Measurements from ENCODE around the gene NBPF1. TPM values are rescaled to one million over a fixed set of nuclear protein-coding genes. Genes with fewer than 3 reads are reported as not detected.

NBPF1 gene
- total RNA-seq, 1 donor from 2014 or later, result 5.2 TPM

Other genes with a start within 250 kb of the NBPF1 start
- gene SZRD1, start 246.3 kb downstream of the NBPF1 start, total RNA-seq, result 198 TPM in 2 replicates
- gene SPATA21, start 176.1 kb downstream of the NBPF1 start, total RNA-seq, result not detected in 2 replicates
- gene NECAP2, start 172.8 kb downstream of the NBPF1 start, total RNA-seq, result 75.2 and 79.4 TPM in 2 replicates
- gene RNU1-1, start 99.3 kb downstream of the NBPF1 start, total RNA-seq, result 2,033 and 2,369 TPM in 2 replicates
- gene RNU1-3, start 53.4 kb upstream of the NBPF1 start, total RNA-seq, result 2,033 and 2,369 TPM in 2 replicates
- 2,033 and 2,369 TPM in 2 replicates for gene RNU1-4, start 127.0 kb upstream of the NBPF1 start, total RNA-seq